ENCODE data around the gene EFHD1.

- TF ChIP-seq CTCF (IDR thresholded peaks at IDR 0.05) = no peak
- TF ChIP-seq POLR2A (IDR thresholded peaks at IDR 0.05) = no peak
- no peak for TF ChIP-seq POLR2AphosphoS5 (IDR thresholded peaks at IDR 0.05)
Observed at GRCh38 chr2:232723027-232723426, 89.6 kb downstream of the EFHD1 start.

Measured in transverse colon (tissue), 4 donors.